Gastrocnemius medialis (tissue), 4 donors: ENCODE data around the gene WDR73.

Experiments
- POLR2A ChIP-seq, 2 donors: fragments of 450-650 bp; IDR thresholded peaks; one replicate each; pipeline ENCODE4 v1.6.1; 2017; ENCODE audit warnings: antibody characterized with exemption in 2 of 2, mild to moderate bottlenecking in 2 of 2, moderate library complexity in 2 of 2
- TF ChIP-seq, protein P1 (sequence below), 5 experiments: fragments of 450-650 bp in 3 of 5; fragments of 200-600 bp in 2 of 5; sonication (generic) in 2 of 5; IDR thresholded peaks in 4 of 5; conservative IDR thresholded peaks in 1 of 5; 1 replicate in 4 of 5; 2 replicates in 1 of 5; pipeline ENCODE4 v1.5.1; 2016 to 2019; ENCODE audit warnings: antibody characterized with exemption in 5 of 5, mild to moderate bottlenecking in 3 of 5, moderate library complexity in 3 of 5

DNA sequence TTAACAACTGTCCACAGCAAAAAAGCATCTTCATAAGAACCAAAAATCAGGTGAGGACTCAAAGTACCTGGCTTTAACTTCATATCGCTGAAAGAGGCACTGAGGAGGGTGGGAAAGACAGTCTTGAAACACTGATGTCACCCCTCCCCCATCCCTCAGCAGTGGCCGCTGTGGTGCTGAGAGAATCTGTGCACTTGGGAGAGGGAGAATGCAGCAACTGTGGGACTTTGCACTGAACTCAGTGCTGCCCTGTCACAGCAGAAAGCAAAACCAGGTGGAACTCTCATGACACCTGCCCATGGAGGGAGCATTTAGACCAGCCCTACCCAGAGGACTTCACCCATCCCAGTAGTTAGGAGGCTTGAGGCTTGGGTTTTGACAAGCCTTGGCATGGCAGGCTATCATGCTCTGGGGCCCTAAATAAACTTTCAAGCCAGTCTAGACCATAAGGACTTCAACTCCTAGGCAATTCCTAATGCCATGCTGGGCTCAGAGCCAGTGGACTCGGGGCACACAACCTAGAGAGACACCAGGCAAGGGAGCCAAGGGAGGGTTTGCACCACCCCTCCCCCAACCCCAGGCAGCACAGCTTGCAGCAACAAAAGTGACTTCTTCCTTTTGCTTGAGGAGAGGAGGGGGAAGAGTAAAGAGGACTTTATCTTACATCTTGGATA lies 59.3 kb downstream of the WDR73 start:
- TF ChIP-seq, protein P1, sequence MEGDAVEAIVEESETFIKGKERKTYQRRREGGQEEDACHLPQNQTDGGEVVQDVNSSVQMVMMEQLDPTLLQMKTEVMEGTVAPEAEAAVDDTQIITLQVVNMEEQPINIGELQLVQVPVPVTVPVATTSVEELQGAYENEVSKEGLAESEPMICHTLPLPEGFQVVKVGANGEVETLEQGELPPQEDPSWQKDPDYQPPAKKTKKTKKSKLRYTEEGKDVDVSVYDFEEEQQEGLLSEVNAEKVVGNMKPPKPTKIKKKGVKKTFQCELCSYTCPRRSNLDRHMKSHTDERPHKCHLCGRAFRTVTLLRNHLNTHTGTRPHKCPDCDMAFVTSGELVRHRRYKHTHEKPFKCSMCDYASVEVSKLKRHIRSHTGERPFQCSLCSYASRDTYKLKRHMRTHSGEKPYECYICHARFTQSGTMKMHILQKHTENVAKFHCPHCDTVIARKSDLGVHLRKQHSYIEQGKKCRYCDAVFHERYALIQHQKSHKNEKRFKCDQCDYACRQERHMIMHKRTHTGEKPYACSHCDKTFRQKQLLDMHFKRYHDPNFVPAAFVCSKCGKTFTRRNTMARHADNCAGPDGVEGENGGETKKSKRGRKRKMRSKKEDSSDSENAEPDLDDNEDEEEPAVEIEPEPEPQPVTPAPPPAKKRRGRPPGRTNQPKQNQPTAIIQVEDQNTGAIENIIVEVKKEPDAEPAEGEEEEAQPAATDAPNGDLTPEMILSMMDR (IDR thresholded peaks at IDR 0.05 in 4 of 5, conservative IDR thresholded peaks at IDR 0.05 in 1 of 5), result no peak
- no peak for TF ChIP-seq POLR2A (IDR thresholded peaks at IDR 0.05)
